Measurements from ENCODE around the gene TDRD5. TPM values are rescaled to one million over a fixed set of nuclear protein-coding genes. Genes with fewer than 3 reads are reported as not detected.
A peak's percentile ranks its signal among the peaks of the same experiment; 100 is the strongest.

TDRD5 gene, protein sequence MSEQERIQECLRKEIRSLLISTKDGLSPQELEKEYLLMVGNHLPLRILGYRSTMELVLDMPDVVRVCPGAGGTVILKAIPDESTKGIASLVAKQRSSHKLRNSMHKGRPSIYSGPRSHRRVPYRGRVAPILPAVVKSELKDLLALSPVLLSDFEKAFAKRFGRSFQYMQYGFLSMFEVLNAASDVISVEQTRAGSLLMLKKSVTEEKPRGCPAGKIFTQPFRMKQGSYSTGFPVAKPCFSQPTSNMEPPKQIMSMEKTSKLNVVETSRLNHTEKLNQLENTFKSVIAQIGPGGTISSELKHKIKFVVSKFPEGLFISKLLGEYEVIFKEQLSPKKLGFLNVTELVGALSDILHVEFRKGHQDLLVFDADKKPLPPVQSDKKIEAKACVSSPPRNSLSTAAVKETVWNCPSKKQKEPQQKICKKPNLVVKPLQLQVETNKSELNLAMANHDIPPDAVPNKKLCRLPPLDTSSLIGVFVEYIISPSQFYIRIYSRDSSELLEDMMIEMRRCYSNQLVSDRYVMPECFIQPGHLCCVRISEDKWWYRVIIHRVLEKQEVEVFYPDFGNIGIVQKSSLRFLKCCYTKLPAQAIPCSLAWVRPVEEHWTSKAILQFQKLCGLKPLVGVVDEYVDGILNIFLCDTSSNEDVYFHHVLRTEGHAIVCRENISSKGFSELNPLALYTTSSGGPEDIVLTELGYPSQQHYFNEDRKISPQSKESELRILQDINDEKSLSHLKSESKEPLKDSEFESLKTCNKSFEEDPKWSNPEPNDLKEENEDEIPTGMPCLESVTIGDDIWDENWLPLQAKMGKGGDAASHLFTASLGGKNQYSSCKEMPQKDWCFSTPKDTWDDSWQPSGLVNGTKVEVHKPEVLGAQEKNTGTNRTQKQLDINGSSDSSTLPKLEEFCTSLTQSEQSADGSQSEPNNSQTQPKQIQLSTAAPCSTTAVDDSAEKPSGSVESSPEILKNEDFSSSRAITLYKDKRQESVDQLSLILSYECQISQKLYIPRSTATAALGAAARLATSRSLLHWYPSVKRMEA
- total RNA-seq (under 1 TPM in 1 of 10 donors, not detected in 9; 0.07 TPM), polyA plus RNA-seq (not detected)
- long read RNA-seq, donor 1 = 0 reads
- long read RNA-seq, donor 2 = 0 reads
- long read RNA-seq, donor 3 = 0 reads

GRCh38 chr1:179591592-179592580 lies at the start of gene TDRD5:
TSS of gene TDRD5 (plus strand) at chr1:179591832. CDS start at chr1:179592616, 784 bp downstream.
- DNase-seq (no peak), ATAC-seq (peak in 1 of 8 donors; percentile 49)
- Histone ChIP-seq H3K27ac (no peak within 1 kb of the TSS), H3K4me3 (peak within 1 kb of the TSS in 1 of 10 donors; percentile 22), H3K4me1 (peaks cover 0 to 9% (median 7%) of the 10 kb centered on the region in 9 donors), H3K27me3 (peaks cover 15 to 55% (median 45%) of the 10 kb centered on the region in 7 donors), H3K36me3 (no peaks in the 10 kb centered on the region), H3K9me3 (peaks cover 0 to 3% (median 0%) of the 10 kb centered on the region in 11 donors)
- WGBS, 2 donors = 11 to 14% methylated on average over 75 of the region's 75 CpGs
- intact Hi-C loops (cut with DNase I) = no loop called here
- TF ChIP-seq, protein P1, sequence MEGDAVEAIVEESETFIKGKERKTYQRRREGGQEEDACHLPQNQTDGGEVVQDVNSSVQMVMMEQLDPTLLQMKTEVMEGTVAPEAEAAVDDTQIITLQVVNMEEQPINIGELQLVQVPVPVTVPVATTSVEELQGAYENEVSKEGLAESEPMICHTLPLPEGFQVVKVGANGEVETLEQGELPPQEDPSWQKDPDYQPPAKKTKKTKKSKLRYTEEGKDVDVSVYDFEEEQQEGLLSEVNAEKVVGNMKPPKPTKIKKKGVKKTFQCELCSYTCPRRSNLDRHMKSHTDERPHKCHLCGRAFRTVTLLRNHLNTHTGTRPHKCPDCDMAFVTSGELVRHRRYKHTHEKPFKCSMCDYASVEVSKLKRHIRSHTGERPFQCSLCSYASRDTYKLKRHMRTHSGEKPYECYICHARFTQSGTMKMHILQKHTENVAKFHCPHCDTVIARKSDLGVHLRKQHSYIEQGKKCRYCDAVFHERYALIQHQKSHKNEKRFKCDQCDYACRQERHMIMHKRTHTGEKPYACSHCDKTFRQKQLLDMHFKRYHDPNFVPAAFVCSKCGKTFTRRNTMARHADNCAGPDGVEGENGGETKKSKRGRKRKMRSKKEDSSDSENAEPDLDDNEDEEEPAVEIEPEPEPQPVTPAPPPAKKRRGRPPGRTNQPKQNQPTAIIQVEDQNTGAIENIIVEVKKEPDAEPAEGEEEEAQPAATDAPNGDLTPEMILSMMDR (IDR thresholded peaks at IDR 0.05) = no peak

- Histone ChIP-seq H3K36me3 (no peaks in the 10 kb centered on the region), H3K27me3 (peaks cover 0 to 9% (median 0%) of the 10 kb centered on the region in 7 donors), H3K27ac (no peak overlapping the region), H3K4me3 (no peak overlapping the region), H3K9me3 (no peaks in the 10 kb centered on the region), H3K4me1 (peaks cover 0 to 5% (median 0%) of the 10 kb centered on the region in 9 donors)
- WGBS, 2 donors = 20 to 31% methylated on average over 3 of the region's 3 CpGs
- DNase-seq = no peak
- TF ChIP-seq, protein P1 (IDR thresholded peaks at IDR 0.05) = no peak
- intact Hi-C loops (cut with DNase I) = no loop called here
- ATAC-seq = no peak
These were observed 46.3 kb upstream of the TDRD5 start for GRCh38 chr1:179545321-179545720.

- no peak overlapping the region for H3K4me3 ChIP-seq
- no peaks in the 10 kb centered on the region for H3K9me3 ChIP-seq
- peaks cover 0 to 9% (median 0%) of the 10 kb centered on the region in 7 donors for H3K27me3 ChIP-seq
- no peaks in the 10 kb centered on the region for H3K36me3 ChIP-seq
- 73 to 74% methylated on average over 2 of the region's 2 CpGs for WGBS, 2 donors
- DNase-seq (no peak), ATAC-seq (no peak)
- TF ChIP-seq, protein P1 (IDR thresholded peaks at IDR 0.05) = no peak
- H3K27ac ChIP-seq = no peak overlapping the region
- intact Hi-C loops (cut with DNase I) = no loop called here
- H3K4me1 ChIP-seq = peaks cover 0 to 5% (median 0%) of the 10 kb centered on the region in 9 donors
These were observed 44.6 kb upstream of the TDRD5 start for GRCh38 chr1:179547021-179547535.

All from heart right ventricle (tissue), 16 donors.